A673 (cell line): ENCODE results near the gene SOX11. TPM values are rescaled to one million over a fixed set of nuclear protein-coding genes. Genes with fewer than 3 reads are reported as not detected.
"Not testable (repeated sequence)": the region's sequence is repeated elsewhere in the genome, so short reads cannot be mapped to it uniquely, and the experiment has no call there.

Experiments used
- Bru-seq: library from RNA; stranded (reverse); fragments of 400-500 nt; gene quantifications from one replicate; lab custom pipeline; 2021; lab: Mats Ljungman, UMichigan
- BruChase-seq, 2 experiments: library from RNA; stranded (reverse); fragments of 400-500 nt; gene quantifications; one replicate each; lab custom pipeline; 2021; lab: Mats Ljungman, UMichigan
- BruUV-seq: library from RNA; stranded (reverse); fragments of 400-500 nt; replicated peaks from 2 replicates; lab custom pipeline; 2021; lab: Mats Ljungman, UMichigan
- CTCF ChIA-PET: fragments of 300-600 bp; sonication (Branson Sonifier 250); formaldehyde crosslinking; loops from one replicate; lab custom pipeline; 2022; ENCODE audit warnings: antibody characterized with exemption; lab: Charles Lee
- POLR2A ChIA-PET: fragments of 300-600 bp; sonication (Branson Sonifier 250); formaldehyde crosslinking; loops from one replicate; lab custom pipeline; 2022; ENCODE audit warnings: antibody characterized with exemption; ENCODE audit not compliant: low non-redundant PET; lab: Charles Lee
- DNase-seq: peaks from one replicate; pipeline ENCODE4 v3.0.0-alpha.2; 2015; ENCODE audit warnings: low spot score
- H3K27ac ChIP-seq: fragments of 200-600 bp; sonication (generic); 2 replicates; pipeline ENCODE4 v1.5.1; 2016; ENCODE audit warnings: mixed run types, low read depth, mild to moderate bottlenecking, mixed read lengths, antibody characterized with exemption, low read length; ENCODE audit not compliant: poor library complexity, severe bottlenecking
- H3K27me3 ChIP-seq: fragments of 200-600 bp; sonication (generic); replicated peaks from 2 replicates; pipeline ENCODE4 v1.6.1; 2017; ENCODE audit warnings: mixed run types, low read depth, mild to moderate bottlenecking, mixed read lengths, antibody characterized with exemption, low read length; ENCODE audit not compliant: insufficient read depth, poor library complexity
- H3K36me3 ChIP-seq: fragments of 200-600 bp; sonication (generic); 2 replicates; pipeline ENCODE4 v1.6.1; 2016; ENCODE audit warnings: mixed run types, mild to moderate bottlenecking, mixed read lengths, antibody characterized with exemption, low read length; ENCODE audit not compliant: insufficient read depth, poor library complexity, severe bottlenecking
- H3K4me1 ChIP-seq: fragments of 200-600 bp; sonication (generic); 2 replicates; pipeline ENCODE4 v1.6.1; 2017; ENCODE audit warnings: mixed run types, mild to moderate bottlenecking, mixed read lengths, antibody characterized with exemption, low read length; ENCODE audit not compliant: insufficient read depth, poor library complexity, severe bottlenecking
- H3K4me3 ChIP-seq: fragments of 200-600 bp; sonication (generic); 2 replicates; pipeline ENCODE4 v1.5.1; 2016; ENCODE audit warnings: low read depth, mixed run types, mild to moderate bottlenecking, mixed read lengths, low read length; ENCODE audit not compliant: poor library complexity, severe bottlenecking
- H3K9me3 ChIP-seq: fragments of 200-600 bp; sonication (generic); 2 replicates; pipeline ENCODE4 v1.6.1; 2016; ENCODE audit warnings: mixed run types, low read depth, mild to moderate bottlenecking, mixed read lengths, antibody characterized with exemption, low read length; ENCODE audit not compliant: poor library complexity, severe bottlenecking
- EZH2 ChIP-seq: fragments of 200-600 bp; sonication (generic); IDR thresholded peaks from 2 replicates; pipeline ENCODE4 v1.6.1; 2017; ENCODE audit warnings: borderline replicate concordance, low read depth, mild to moderate bottlenecking, mixed read lengths, antibody characterized with exemption, low read length; ENCODE audit not compliant: poor library complexity, severe bottlenecking
- intact Hi-C: fragments of 100-400 bp; cut with micrococcal nuclease; formaldehyde crosslinking; loops from one replicate; pipeline ENCODE4 v1.10.0; 2022; ENCODE audit not compliant: unreplicated experiment
- long read RNA-seq: library from polyadenylated mRNA; stranded (forward); transcript quantifications from one replicate; pipeline ENCODE4 v2.0.0, GENCODE V29; 2022
- total RNA-seq: library from RNA; stranded (reverse); gene quantifications from 2 replicates; pipeline ENCODE4 v1.2.3, GENCODE V29; 2021
- TF ChIP-seq, protein P1 (sequence below): fragments of 300-800, 200-600 bp; sonication (generic); conservative IDR thresholded peaks from 2 replicates; pipeline ENCODE4 v1.5.1; 2017; ENCODE audit warnings: low read depth, mild to moderate bottlenecking, antibody characterized with exemption, low read length, moderate library complexity, mixed read lengths

The SOX11 gene
- total RNA-seq (73.9 and 75.1 TPM in 2 replicates), Bru-seq, nascent RNA (percentile 97 among the genes with signal in this experiment), BruChase-seq, experiment 1, labeled RNA remaining after a 2-hour chase (percentile 100 among the genes with signal in this experiment), BruChase-seq, experiment 2, labeled RNA remaining after a 6-hour chase (percentile 100 among the genes with signal in this experiment)
- long read RNA-seq, full-length matches to known transcripts: 25 of 25 reads
- long read RNA-seq, partial matches to known transcripts: 0 of 25 reads
- long read RNA-seq, other reads (novel, unspliced or antisense): 0 of 25 reads

DNA sequence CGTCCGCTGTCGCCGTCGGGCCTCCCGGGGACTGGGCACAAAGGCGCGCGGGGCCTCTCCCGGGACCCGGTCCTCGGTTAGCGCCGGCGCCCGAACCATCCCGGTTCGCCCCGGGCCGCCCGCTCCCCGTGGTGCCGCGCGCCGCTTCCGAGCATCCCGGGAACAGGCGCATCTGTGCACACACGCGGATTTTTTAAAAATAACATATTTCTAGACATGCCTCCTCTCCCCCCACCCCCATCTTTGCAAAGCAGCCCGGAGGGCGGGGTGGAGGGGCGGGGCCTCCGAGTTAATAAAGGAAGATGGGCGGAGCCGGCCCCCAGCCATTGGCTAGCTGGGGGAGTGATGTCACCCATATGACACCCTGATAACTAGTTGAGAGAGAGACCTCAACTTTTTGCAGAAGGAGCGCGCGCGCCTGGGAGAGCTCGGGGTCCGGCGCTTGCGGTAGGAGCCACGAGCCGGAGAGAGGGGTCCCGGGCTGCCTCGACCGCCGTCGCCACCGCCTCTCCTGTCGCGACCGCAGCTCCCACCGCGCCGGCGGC lies at the start of gene SOX11:
TSS of gene SOX11 (plus strand) at position 400 of the 545 bp plus-strand sequence. CDS start 338 bp downstream, outside the sequence.
- intact Hi-C loops: loop anchor here (2.0 to 10.0 kb wide), 8 partner anchors 143 to 1957 kb away; no protein-coding TSS in a partner anchor
- H3K4me1 ChIP-seq: no peaks in the 10 kb centered on the region
- H3K36me3 ChIP-seq: peaks cover 4% of the 10 kb centered on the region
- no peak for TF ChIP-seq EZH2
- TF ChIP-seq, protein P1, sequence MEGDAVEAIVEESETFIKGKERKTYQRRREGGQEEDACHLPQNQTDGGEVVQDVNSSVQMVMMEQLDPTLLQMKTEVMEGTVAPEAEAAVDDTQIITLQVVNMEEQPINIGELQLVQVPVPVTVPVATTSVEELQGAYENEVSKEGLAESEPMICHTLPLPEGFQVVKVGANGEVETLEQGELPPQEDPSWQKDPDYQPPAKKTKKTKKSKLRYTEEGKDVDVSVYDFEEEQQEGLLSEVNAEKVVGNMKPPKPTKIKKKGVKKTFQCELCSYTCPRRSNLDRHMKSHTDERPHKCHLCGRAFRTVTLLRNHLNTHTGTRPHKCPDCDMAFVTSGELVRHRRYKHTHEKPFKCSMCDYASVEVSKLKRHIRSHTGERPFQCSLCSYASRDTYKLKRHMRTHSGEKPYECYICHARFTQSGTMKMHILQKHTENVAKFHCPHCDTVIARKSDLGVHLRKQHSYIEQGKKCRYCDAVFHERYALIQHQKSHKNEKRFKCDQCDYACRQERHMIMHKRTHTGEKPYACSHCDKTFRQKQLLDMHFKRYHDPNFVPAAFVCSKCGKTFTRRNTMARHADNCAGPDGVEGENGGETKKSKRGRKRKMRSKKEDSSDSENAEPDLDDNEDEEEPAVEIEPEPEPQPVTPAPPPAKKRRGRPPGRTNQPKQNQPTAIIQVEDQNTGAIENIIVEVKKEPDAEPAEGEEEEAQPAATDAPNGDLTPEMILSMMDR: no peak
- BruUV-seq: no TSS peak
- H3K27ac ChIP-seq: peak within 1 kb of the TSS; percentile 91
- POLR2A ChIA-PET: interaction anchor here (0.6 to 0.7 kb wide), 6 partner anchors 14 to 1020 kb away, joined by 3 to 4 read pairs (median 3); no protein-coding TSS in a partner anchor
- no peaks in the 10 kb centered on the region for H3K9me3 ChIP-seq
- peak within 1 kb of the TSS; percentile 86 for H3K4me3 ChIP-seq
- CTCF ChIA-PET: interaction anchor here (0.6 to 1.2 kb wide), 3 partner anchors 319 to 1964 kb away, joined by 4 to 7 read pairs (median 5); no protein-coding TSS in a partner anchor
- peak; percentile 96 for DNase-seq
- no peaks in the 10 kb centered on the region for H3K27me3 ChIP-seq

- DNase-seq, H3K4me3 ChIP-seq, H3K27me3 ChIP-seq, H3K27ac ChIP-seq, POLR2A ChIA-PET, H3K36me3 ChIP-seq, H3K4me1 ChIP-seq, BruUV-seq, intact Hi-C loops, CTCF ChIA-PET, H3K9me3 ChIP-seq: not testable (repeated sequence)
Measured at GRCh38 chr2:5652734-5653133, 39.5 kb upstream of the SOX11 start.

DNA sequence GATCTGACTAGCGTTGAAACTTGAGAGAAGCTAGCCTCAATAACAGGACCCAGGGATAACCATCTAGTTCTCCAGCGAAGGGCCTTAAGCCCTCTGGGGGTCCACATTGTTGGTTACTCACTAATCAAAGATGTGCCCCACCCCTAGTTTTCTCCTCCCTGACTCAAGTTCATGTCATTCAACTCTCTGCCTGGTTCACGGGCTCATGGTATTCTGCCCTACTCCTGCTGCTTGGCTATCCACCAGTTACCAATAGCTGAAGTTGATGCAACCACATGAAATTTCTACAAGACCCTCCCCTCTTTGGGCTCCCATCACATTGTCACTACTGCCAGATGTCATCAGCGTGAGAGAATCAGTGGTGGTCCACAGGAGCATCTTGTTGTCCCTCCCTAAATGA lies 38.4 kb upstream of the SOX11 start:
- H3K4me1 ChIP-seq, POLR2A ChIA-PET, H3K4me3 ChIP-seq, H3K27me3 ChIP-seq, CTCF ChIA-PET, intact Hi-C loops, H3K36me3 ChIP-seq, BruUV-seq, H3K27ac ChIP-seq, DNase-seq, H3K9me3 ChIP-seq: not testable (repeated sequence)

DNA sequence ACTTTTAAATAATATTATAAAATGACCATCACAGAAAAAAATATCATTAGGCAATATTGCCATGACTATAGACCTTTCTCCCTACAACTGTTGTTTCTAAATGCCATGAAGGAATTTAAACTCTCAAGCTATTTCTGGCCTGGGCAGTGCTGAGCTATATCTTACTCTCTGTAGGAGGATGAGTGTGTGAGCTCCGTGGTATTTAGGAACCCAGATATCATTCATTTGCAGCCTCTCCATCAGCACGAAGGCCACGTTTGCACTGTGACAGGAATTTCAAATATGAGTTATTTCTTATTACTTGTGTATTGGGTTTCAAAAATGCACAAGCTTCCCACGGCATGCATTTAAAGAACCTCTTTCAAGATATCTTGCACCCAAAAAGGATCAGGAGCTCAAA lies 35.0 kb upstream of the SOX11 start:
- Histone ChIP-seq H3K4me3 (no peak overlapping the region), H3K4me1 (no peaks in the 10 kb centered on the region), H3K27ac (no peak overlapping the region), H3K27me3 (no peaks in the 10 kb centered on the region), H3K9me3 (no peaks in the 10 kb centered on the region), H3K36me3 (no peaks in the 10 kb centered on the region)
- TF ChIP-seq, protein P1: no peak
- no peak for TF ChIP-seq EZH2
- ChIA-PET POLR2A (no interaction called here), CTCF (no interaction called here)
- BruUV-seq: no TSS peak
- DNase-seq: no peak
- intact Hi-C loops: no loop called here
